GM12891 (cell line): ENCODE measurements around the gene IQCE.

Source experiments
- POLR2A ChIP-seq: IDR thresholded peaks from 2 replicates; pipeline ENCODE4 v1.6.1; 2011; ENCODE audit warnings: low read depth, low read length, control low read depth
- TAF1 ChIP-seq: IDR thresholded peaks from 2 replicates; pipeline ENCODE4 v1.6.1; 2011; ENCODE audit warnings: low read depth, low read length, control low read depth

GRCh38 chr7:2659556-2660358 is 101.0 kb downstream of the IQCE start:
- TF ChIP-seq TAF1 (no peak), POLR2A (no peak)
